IMR-90 (cell line): ENCODE data around the gene SH3BP4. TPM values are rescaled to one million over a fixed set of nuclear protein-coding genes. Genes with fewer than 3 reads are reported as not detected.

ENCODE experiments used
- ATAC-seq: fragments of 200-7000 bp; cut with Tn5 transposase; 2 replicates; pipeline ENCODE4 v1.9.1; 2020; ENCODE audit warnings: low read depth, mild to moderate bottlenecking, moderate library complexity
- BruUV-seq: library from RNA; stranded (reverse); fragments of 400-500 nt; replicated peaks from 2 replicates; lab custom pipeline; 2021; lab: Mats Ljungman, UMichigan
- CTCF ChIA-PET: fragments of 300-600 bp; formaldehyde crosslinking; extraction: SDS; loops from one replicate; lab custom pipeline; 2021; ENCODE audit warnings: antibody characterized with exemption; lab: Yijun Ruan, JAX
- POLR2A ChIA-PET: fragments of 300-600 bp; sonication (Branson Sonifier 250); formaldehyde crosslinking; loops from one replicate; lab custom pipeline; 2022; ENCODE audit warnings: antibody characterized with exemption; ENCODE audit not compliant: unreplicated experiment; lab: Charles Lee
- DNase-seq: peaks from one replicate; pipeline ENCODE4 v3.0.0; 2013
- H2AFZ ChIP-seq: replicated peaks from 2 replicates; pipeline ENCODE3; 2013; ENCODE audit warnings: low read length, mild to moderate bottlenecking; ENCODE audit not compliant: poor library complexity
- H2AK5ac ChIP-seq: 2 replicates; pipeline ENCODE4 v1.6.1; 2013; ENCODE audit warnings: low read depth, low read length, inconsistent platforms
- H2AK9ac ChIP-seq: replicated peaks from 2 replicates; pipeline ENCODE3; 2013; ENCODE audit warnings: mild to moderate bottlenecking, low read depth, low read length, moderate library complexity; ENCODE audit not compliant: poor library complexity
- H2BK120ac ChIP-seq: 2 replicates; pipeline ENCODE4 v1.6.1; 2013; ENCODE audit warnings: low read depth, low read length, inconsistent platforms
- H2BK15ac ChIP-seq: 3 replicates; pipeline ENCODE4 v1.6.1; 2013; ENCODE audit warnings: low read depth, low read length, inconsistent platforms
- H2BK20ac ChIP-seq: 2 replicates; pipeline ENCODE4 v1.6.1; 2013; ENCODE audit warnings: low read depth, mild to moderate bottlenecking, inconsistent platforms, low read length, moderate library complexity
- H2BK5ac ChIP-seq: 2 replicates; pipeline ENCODE4 v1.6.1; 2013; ENCODE audit warnings: mild to moderate bottlenecking, low read depth, low read length, inconsistent platforms; ENCODE audit not compliant: poor library complexity, severe bottlenecking
- H3K14ac ChIP-seq: replicated peaks from 2 replicates; pipeline ENCODE4 v1.6.1; 2013; ENCODE audit warnings: low read depth, low read length, inconsistent platforms
- H3K18ac ChIP-seq: 2 replicates; pipeline ENCODE4 v1.6.1; 2013; ENCODE audit warnings: low read depth, low read length, control low read depth
- H3K23ac ChIP-seq: 2 replicates; pipeline ENCODE4 v1.6.1; 2013; ENCODE audit warnings: low read depth, low read length, inconsistent platforms
- H3K27ac ChIP-seq: 2 replicates; pipeline ENCODE4 v1.5.1; 2013; ENCODE audit warnings: mild to moderate bottlenecking, control low read depth, low read length; ENCODE audit not compliant: insufficient read depth
- H3K27me3 ChIP-seq: 2 replicates; pipeline ENCODE4 v1.6.1; 2013; ENCODE audit warnings: low read length; ENCODE audit not compliant: control insufficient read depth, insufficient read depth
- H3K36me3 ChIP-seq: 2 replicates; pipeline ENCODE4 v1.6.1; 2013; ENCODE audit warnings: low read length, mixed read lengths; ENCODE audit not compliant: control insufficient read depth, insufficient read depth
- H3K4ac ChIP-seq: 2 replicates; pipeline ENCODE4 v1.6.1; 2013; ENCODE audit warnings: low read depth, low read length, inconsistent platforms
- H3K4me1 ChIP-seq: 2 replicates; pipeline ENCODE4 v1.6.1; 2013; ENCODE audit warnings: low read length, mixed read lengths; ENCODE audit not compliant: control insufficient read depth, insufficient read depth
- H3K4me2 ChIP-seq: 2 replicates; pipeline ENCODE4 v1.6.1; 2013; ENCODE audit warnings: low read depth, mild to moderate bottlenecking, control low read depth, low read length, moderate library complexity
- H3K4me3 ChIP-seq: 2 replicates; pipeline ENCODE4 v1.5.1; 2013; ENCODE audit warnings: low read depth, mild to moderate bottlenecking, control low read depth, low read length, moderate library complexity; ENCODE audit not compliant: insufficient read depth
- H3K56ac ChIP-seq: 2 replicates; pipeline ENCODE4 v1.6.1; 2013; ENCODE audit warnings: low read length, inconsistent platforms; ENCODE audit not compliant: insufficient read depth; ENCODE audit errors: extremely low read depth
- H3K79me1 ChIP-seq, 2 experiments: 2 replicates each; pipeline ENCODE4 v1.6.1; 2013; ENCODE audit warnings: low read length in 2 of 2, inconsistent platforms in 1 of 2, low read depth in 1 of 2
- H3K9ac ChIP-seq: 2 replicates; pipeline ENCODE4 v1.6.1; 2013; ENCODE audit warnings: low read depth, low read length, control low read depth
- H3K9me1 ChIP-seq: 2 replicates; pipeline ENCODE4 v1.6.1; 2013; ENCODE audit warnings: low read length, inconsistent platforms; ENCODE audit not compliant: insufficient read depth
- H3K9me3 ChIP-seq: 2 replicates; pipeline ENCODE4 v1.6.1; 2013; ENCODE audit warnings: low read length; ENCODE audit not compliant: control insufficient read depth, insufficient read depth
- H4K20me1 ChIP-seq: 2 replicates; pipeline ENCODE4 v1.6.1; 2013; ENCODE audit warnings: low read length, inconsistent platforms; ENCODE audit not compliant: insufficient read depth
- H4K5ac ChIP-seq: 2 replicates; pipeline ENCODE4 v1.6.1; 2013; ENCODE audit warnings: mild to moderate bottlenecking, low read depth, low read length, control low read depth
- H4K8ac ChIP-seq, 2 experiments: 2 replicates each; pipeline ENCODE4 v1.6.1; 2013; ENCODE audit warnings: low read depth in 2 of 2, low read length in 2 of 2, control low read depth in 1 of 2, inconsistent platforms in 1 of 2
- H4K91ac ChIP-seq: 2 replicates; pipeline ENCODE4 v1.6.1; 2013; ENCODE audit warnings: low read depth, low read length, inconsistent platforms; ENCODE audit not compliant: insufficient read depth
- CEBPB ChIP-seq: IDR thresholded peaks from 2 replicates; pipeline ENCODE4 v1.6.1; 2012; ENCODE audit warnings: low read depth, low read length, improper control_type of control experiment
- CHD1 ChIP-seq: IDR thresholded peaks from 2 replicates; pipeline ENCODE4 v1.6.1; 2012; ENCODE audit warnings: low read depth, low read length, improper control_type of control experiment
- ELK1 ChIP-seq: fragments of 150-350 bp; IDR thresholded peaks from 2 replicates; pipeline ENCODE4 v1.6.1; 2016; ENCODE audit warnings: low read depth, mild to moderate bottlenecking, low read length, moderate library complexity, borderline replicate concordance
- MAZ ChIP-seq: IDR thresholded peaks from 2 replicates; pipeline ENCODE4 v1.6.1; 2012; ENCODE audit warnings: low read depth, mild to moderate bottlenecking, low read length, improper control_type of control experiment, moderate library complexity, borderline replicate concordance
- NFE2L2 ChIP-seq: fragments of 150-350 bp; IDR thresholded peaks from 2 replicates; pipeline ENCODE4 v1.6.1; 2016; ENCODE audit warnings: low read depth, mild to moderate bottlenecking, low read length
- RFX5 ChIP-seq: IDR thresholded peaks from 2 replicates; pipeline ENCODE4 v1.8.0; 2012; ENCODE audit warnings: low read depth, mild to moderate bottlenecking, low read length, moderate library complexity
- WGBS, 2 experiments: methylation state at CpG; one replicate each; pipeline versions ENCODE4 v1.1.5 to v1.1.7; 2013; ENCODE audit warnings: missing lambda C conversion rate in 2 of 2; ENCODE audit not compliant: insufficient read length in 1 of 2; ENCODE audit errors: extremely low coverage in 2 of 2; 5-methylcytosine and 5-hydroxymethylcytosine counted together
- dilution Hi-C: fragments of 300-500 bp; cut with HindIII; formaldehyde crosslinking; loops from one replicate; pipeline ENCODE4 v1.14.3; 2018; ENCODE audit warnings: low sequenced_read_pairs; ENCODE audit not compliant: unreplicated experiment
- in situ Hi-C: fragments of 300-500 bp; cut with MboI; formaldehyde crosslinking; loops from 3 replicates; pipeline ENCODE4 v1.14.3; 2019; ENCODE audit warnings: low sequenced_read_pairs, inconsistent platforms, mixed read lengths
- intact Hi-C: fragments of 100-400 bp; cut with micrococcal nuclease; formaldehyde crosslinking; loops from 2 replicates; pipeline ENCODE4 v1.10.0; 2022
- polyA plus RNA-seq, 3 experiments: library from polyadenylated mRNA; depleted of rRNA; stranded (reverse); fragments of >200 nt; gene quantifications; 2 replicates each; pipeline ENCODE4 v1.2.3, GENCODE V29; 2012; ENCODE audit warnings: low replicate concordance in 1 of 3
- total RNA-seq: library from RNA; depleted of rRNA; stranded (reverse); fragments of >200 nt; gene quantifications from 2 replicates; pipeline ENCODE4 v1.2.3, GENCODE V29; 2012
- TF ChIP-seq, protein P1 (sequence below): fragments of 150-350 bp; IDR thresholded peaks from 2 replicates; pipeline ENCODE4 v1.6.1; 2017; ENCODE audit warnings: mild to moderate bottlenecking, antibody characterized with exemption, low read length, low read depth

The SH3BP4 gene
- total and polyA plus RNA-seq, 2 of the 4 experiments (the other 2 are of a cell fraction): 104 to 122 TPM

DNA sequence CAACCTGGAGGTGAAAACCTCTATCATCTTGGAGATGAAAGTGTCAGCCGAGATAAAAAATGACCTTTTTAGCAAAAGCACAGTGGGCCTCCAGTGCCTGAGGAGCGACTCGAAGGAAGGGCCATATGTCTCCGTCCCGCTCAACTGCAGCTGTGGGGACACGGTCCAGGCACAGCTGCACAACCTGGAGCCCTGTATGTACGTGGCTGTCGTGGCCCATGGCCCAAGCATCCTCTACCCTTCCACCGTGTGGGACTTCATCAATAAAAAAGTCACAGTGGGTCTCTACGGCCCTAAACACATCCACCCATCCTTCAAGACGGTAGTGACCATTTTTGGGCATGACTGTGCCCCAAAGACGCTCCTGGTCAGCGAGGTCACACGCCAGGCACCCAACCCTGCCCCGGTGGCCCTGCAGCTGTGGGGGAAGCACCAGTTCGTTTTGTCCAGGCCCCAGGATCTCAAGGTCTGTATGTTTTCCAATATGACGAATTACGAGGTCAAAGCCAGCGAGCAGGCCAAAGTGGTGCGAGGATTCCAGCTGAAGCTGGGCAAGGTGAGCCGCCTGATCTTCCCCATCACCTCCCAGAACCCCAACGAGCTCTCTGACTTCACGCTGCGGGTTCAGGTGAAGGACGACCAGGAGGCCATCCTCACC lies 90.2 kb downstream of the SH3BP4 start:
- CTCF ChIA-PET: no interaction called here
- Histone ChIP-seq H3K9ac (no peak overlapping the region), H4K8ac (no peak overlapping the region), H3K4ac (no peak overlapping the region), H3K56ac (no peak overlapping the region), H3K9me3 (no peaks in the 10 kb centered on the region), H2AFZ (peak overlapping the region; percentile 26), H4K20me1 (peaks cover 92% of the 10 kb centered on the region), H3K4me2 (no peak overlapping the region), H3K4me1 (no peaks in the 10 kb centered on the region), H4K91ac (no peak overlapping the region), H2AK5ac (no peak overlapping the region), H3K14ac (no peak overlapping the region), H3K79me1 (peaks cover 26 to 76% of the 10 kb centered on the region in 2 experiments), H3K18ac (no peak overlapping the region), H2BK20ac (no peak overlapping the region), H2AK9ac (no peak overlapping the region), H3K36me3 (peaks cover 80% of the 10 kb centered on the region), H2BK15ac (no peak overlapping the region), H2BK120ac (no peak overlapping the region), H4K5ac (no peak overlapping the region), H3K27ac (no peak overlapping the region), H3K27me3 (no peaks in the 10 kb centered on the region), H3K9me1 (peaks cover 34% of the 10 kb centered on the region), H3K23ac (no peak overlapping the region), H3K4me3 (no peak overlapping the region), H2BK5ac (no peak overlapping the region)
- intact Hi-C loops: no loop called here
- POLR2A ChIA-PET: no interaction called here
- DNase-seq (no peak), ATAC-seq (no peak)
- dilution Hi-C loops: no loop called here
- WGBS, 2 experiments: 95% methylated on average over 17 of the region's 25 CpGs; no CpG with 5 or more reads in 1 of the 2 experiments
- TF ChIP-seq MAZ (no peak), CHD1 (no peak), ELK1 (no peak), RFX5 (no peak), CEBPB (no peak), NFE2L2 (no peak)
- TF ChIP-seq, protein P1, sequence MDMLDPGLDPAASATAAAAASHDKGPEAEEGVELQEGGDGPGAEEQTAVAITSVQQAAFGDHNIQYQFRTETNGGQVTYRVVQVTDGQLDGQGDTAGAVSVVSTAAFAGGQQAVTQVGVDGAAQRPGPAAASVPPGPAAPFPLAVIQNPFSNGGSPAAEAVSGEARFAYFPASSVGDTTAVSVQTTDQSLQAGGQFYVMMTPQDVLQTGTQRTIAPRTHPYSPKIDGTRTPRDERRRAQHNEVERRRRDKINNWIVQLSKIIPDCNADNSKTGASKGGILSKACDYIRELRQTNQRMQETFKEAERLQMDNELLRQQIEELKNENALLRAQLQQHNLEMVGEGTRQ: no peak
- in situ Hi-C loops: no loop called here
- no TSS peak for BruUV-seq
